Measurements from ENCODE around the gene RNU1-3. TPM values are rescaled to one million over a fixed set of nuclear protein-coding genes. Genes with fewer than 3 reads are reported as not detected.
"Not testable (repeated sequence)": the region's sequence is repeated elsewhere in the genome, so short reads cannot be mapped to it uniquely, and the experiment has no call there.

Gene RNU1-3
- polyA plus RNA-seq, 1 experiment = not detected

- DNase-seq (ENCODE audit: low read depth); POLR2A ChIA-PET: not testable (repeated sequence)
Measured at GRCh38 chr1:16633540-16634282, 33.0 kb downstream of the RNU1-3 start.

GRCh38 chr1:16632044-16632850 is 34.5 kb downstream of the RNU1-3 start:
- CTCF ChIA-PET = interaction anchor here (1.4 to 4.9 kb wide), 4 partner anchors 11 to 28 kb away, joined by 4 to 42 read pairs (median 4); no protein-coding TSS in a partner anchor
- peaks cover 46% of the 10 kb centered on the region for H3K36me3 ChIP-seq (ENCODE audit: control insufficient read depth, insufficient read depth, low read length)
- POLR2A ChIA-PET; H3K4me3 ChIP-seq (ENCODE audit: low read depth, low read length); DNase-seq (ENCODE audit: low read depth); H3K27me3 ChIP-seq (ENCODE audit: control insufficient read depth, insufficient read depth, low read length): not testable (repeated sequence)

More at GRCh38 chr1:16633540-16634282, 33.0 kb downstream of the RNU1-3 start:
- CTCF ChIA-PET = interaction anchor here (0.6 to 4.9 kb wide), 5 partner anchors 8 to 71 kb away, joined by 3 to 42 read pairs (median 5); no protein-coding TSS in a partner anchor
- H3K4me3 ChIP-seq (ENCODE audit: low read depth, low read length); H3K27me3 ChIP-seq (ENCODE audit: control insufficient read depth, insufficient read depth, low read length): not testable (repeated sequence)
- H3K36me3 ChIP-seq (ENCODE audit: control insufficient read depth, insufficient read depth, low read length) = peaks cover 40% of the 10 kb centered on the region

GRCh38 chr1:16631248-16632043 is 35.3 kb downstream of the RNU1-3 start:
- CTCF ChIA-PET = interaction anchor here (0.8 to 4.9 kb wide), 4 partner anchors 10 to 78 kb away, joined by 3 to 42 read pairs (median 10); no protein-coding TSS in a partner anchor
- no peak for DNase-seq (ENCODE audit: low read depth)
- Histone ChIP-seq H3K27me3 (ENCODE audit: control insufficient read depth, insufficient read depth, low read length) (no peaks in the 10 kb centered on the region), H3K36me3 (ENCODE audit: control insufficient read depth, insufficient read depth, low read length) (peaks cover 48% of the 10 kb centered on the region), H3K4me3 (ENCODE audit: low read depth, low read length) (no peak overlapping the region)
- TF ChIP-seq CTCF (IDR thresholded peaks at IDR 0.05; ENCODE audit: insufficient read depth, low read depth, low read length) = no peak
- POLR2A ChIA-PET = no interaction called here

GRCh38 chr1:16630661-16631247 is 36.0 kb downstream of the RNU1-3 start:
- CTCF ChIA-PET = interaction anchor here (0.8 to 3.0 kb wide), 3 partner anchors 10 to 78 kb away, joined by 3 to 13 read pairs (median 7); no protein-coding TSS in a partner anchor

GRCh38 chr1:16629916-16630530 is 36.7 kb downstream of the RNU1-3 start:
- peaks cover 58% of the 10 kb centered on the region for H3K36me3 ChIP-seq (ENCODE audit: control insufficient read depth, insufficient read depth, low read length)
- not testable (repeated sequence) for DNase-seq (ENCODE audit: low read depth); H3K27me3 ChIP-seq (ENCODE audit: control insufficient read depth, insufficient read depth, low read length); H3K4me3 ChIP-seq (ENCODE audit: low read depth, low read length)
- ChIA-PET POLR2A (interaction anchor here (0.5 kb wide), 1 partner anchor 116 kb away, joined by 4 read pairs; no protein-coding TSS in a partner anchor), CTCF (interaction anchor here (2.3 to 3.0 kb wide), 2 partner anchors 9 to 14 kb away, joined by 7 to 13 read pairs; no protein-coding TSS in a partner anchor)

More at GRCh38 chr1:16630661-16631247, 36.0 kb downstream of the RNU1-3 start:
- H3K27me3 ChIP-seq (ENCODE audit: control insufficient read depth, insufficient read depth, low read length) = no peaks in the 10 kb centered on the region
- H3K4me3 ChIP-seq (ENCODE audit: low read depth, low read length) = no peak overlapping the region
- POLR2A ChIA-PET = no interaction called here
- H3K36me3 ChIP-seq (ENCODE audit: control insufficient read depth, insufficient read depth, low read length) = peaks cover 53% of the 10 kb centered on the region
- TF ChIP-seq CTCF (IDR thresholded peaks at IDR 0.05; ENCODE audit: insufficient read depth, low read depth, low read length) = no peak
- DNase-seq (ENCODE audit: low read depth) = no peak

Measured in BJ (cell line).